HK-2 (cell line): ENCODE measurements around the gene PI16.

Experiments used
- DNase-seq: peaks from one replicate; pipeline ENCODE4 v3.0.0-alpha.2; 2018; ENCODE audit not compliant: unreplicated experiment

The PI16 gene

DNA sequence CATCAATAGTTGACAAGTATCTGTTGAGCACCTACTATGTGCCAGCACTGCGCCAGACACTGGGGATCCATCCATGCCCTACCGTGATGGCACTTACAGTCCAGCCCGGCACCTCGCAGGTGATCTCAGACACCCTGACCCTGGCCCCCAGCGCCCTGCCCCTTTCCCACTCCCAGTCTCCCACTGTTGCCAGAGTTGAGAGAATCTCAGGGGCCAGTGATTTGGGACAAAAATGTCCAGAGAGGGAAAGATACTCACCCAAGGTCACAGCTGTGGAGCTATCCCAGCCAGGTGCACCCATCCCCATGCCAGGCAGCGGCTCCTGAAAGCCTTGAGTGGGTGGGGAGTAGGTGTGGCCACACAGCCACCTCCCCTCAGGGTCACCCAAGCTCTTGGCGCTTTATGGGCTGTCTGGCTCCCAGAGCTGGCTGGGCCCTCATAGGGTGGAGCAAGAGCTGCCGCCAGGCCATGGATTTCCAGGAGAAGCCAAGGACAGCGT, 3.3 kb downstream of the PI16 start:
- DNase-seq: no peak

DNA sequence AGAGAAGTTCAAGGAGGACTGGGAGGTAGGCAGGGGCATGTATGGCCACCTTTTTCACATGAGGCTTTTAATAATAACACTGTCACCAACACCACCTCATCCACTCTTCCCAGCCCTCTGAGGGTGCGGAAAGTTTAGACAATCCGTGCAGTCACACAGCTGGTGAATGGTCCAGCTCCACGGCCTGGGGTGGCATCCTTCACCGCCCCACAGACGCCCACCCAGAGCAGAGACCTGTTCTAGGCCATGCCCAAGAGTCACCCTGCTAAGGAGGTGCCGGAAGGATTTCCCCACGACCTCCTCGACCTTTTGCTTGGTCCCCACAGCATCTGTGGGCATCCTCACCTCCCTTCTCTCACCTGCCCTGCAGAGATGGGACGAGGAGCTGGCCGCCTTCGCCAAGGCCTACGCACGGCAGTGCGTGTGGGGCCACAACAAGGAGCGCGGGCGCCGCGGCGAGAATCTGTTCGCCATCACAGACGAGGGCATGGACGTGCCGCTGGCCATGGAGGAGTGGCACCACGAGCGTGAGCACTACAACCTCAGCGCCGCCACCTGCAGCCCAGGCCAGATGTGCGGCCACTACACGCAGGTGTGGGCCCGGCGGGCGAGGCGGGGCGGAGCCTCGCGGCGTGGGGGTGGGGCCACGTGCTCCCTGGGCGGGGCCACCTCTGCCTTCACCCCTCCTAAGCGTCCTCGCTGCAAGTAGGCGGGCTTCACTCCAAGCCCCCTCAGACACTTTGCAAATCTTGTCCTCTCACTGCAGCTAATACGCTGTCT, 4.4 kb downstream of the PI16 start:
- no peak for DNase-seq

DNA sequence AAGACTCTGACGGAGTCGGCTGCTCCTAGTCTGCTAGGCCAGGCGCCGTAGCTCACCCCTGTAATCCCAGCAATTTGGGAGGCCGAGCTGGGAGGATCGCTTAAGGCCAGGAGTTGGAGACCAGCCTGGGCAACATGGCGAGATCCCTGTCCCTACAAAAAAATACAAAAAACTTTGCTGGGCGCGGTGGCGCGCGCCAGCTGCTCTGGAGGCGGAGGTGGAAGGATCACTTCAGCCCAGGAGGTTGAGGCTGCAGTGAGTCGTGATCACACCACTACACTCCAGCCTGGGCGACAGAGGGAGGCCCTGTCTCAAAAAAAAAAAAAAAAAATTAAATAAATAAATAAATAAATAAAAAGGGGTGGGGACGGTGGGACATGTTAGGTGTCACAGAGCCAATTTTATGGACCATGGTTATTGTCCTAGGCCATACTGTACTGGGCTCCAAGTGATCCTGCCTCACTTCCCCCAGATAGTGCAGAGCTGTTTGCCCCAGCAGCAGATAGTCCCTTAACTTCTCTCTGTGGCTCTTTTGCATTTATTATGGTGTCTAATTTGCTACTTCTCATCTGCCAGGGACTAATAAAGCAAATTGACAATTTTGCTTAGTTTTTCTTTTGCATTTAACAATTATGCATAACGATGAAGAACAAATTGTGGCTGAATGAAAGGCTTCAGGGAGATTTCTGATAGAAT, 5.2 kb downstream of the PI16 start:
- no peak for DNase-seq

DNA sequence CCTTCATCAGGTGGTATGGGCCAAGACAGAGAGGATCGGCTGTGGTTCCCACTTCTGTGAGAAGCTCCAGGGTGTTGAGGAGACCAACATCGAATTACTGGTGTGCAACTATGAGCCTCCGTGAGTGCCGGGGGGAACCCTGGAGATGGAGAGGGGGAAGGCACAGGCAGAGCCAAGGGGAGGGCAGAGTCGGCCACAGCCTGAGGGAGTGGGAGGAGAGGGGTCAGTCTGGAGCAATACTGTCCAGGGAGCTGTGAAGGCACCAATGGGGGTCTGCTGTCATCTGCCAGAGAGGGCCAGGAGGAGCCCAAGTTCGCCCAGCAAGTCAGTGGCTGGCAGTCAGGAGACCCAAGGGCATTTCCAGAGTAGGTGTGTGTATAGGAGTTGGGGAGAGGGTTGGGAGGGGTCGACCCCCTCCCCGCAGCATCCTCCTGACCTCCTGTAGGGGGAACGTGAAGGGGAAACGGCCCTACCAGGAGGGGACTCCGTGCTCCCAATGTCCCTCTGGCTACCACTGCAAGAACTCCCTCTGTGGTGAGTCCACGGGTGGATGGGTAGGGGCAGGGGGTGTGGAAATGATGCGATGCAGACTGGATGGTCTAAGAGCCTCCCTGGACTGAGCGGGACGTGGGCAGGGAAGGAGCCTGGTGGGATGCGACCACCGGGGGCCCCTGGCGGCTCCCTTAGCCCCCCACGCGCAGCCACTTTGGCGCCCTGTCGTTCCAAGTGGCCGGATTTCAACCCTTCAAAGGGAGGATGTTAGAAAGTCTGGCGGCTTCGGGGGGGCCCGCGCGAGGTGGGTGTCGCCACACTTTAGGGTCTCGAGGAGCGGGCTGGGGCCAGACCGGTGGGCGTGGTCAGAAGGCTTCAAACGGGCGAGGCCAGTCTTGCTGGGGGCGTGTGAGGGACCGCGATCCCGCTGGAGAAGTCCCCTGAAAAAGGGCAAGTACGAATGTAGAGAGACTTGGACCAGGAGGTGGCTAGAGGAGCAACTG, 7.2 kb downstream of the PI16 start:
- no peak for DNase-seq

DNA sequence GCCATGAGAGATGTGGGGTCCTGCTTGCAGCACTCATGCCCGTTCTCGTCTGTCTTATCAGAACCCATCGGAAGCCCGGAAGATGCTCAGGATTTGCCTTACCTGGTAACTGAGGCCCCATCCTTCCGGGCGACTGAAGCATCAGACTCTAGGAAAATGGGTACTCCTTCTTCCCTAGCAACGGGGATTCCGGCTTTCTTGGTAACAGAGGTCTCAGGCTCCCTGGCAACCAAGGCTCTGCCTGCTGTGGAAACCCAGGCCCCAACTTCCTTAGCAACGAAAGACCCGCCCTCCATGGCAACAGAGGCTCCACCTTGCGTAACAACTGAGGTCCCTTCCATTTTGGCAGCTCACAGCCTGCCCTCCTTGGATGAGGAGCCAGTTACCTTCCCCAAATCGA, 8.3 kb downstream of the PI16 start:
- no peak for DNase-seq

DNA sequence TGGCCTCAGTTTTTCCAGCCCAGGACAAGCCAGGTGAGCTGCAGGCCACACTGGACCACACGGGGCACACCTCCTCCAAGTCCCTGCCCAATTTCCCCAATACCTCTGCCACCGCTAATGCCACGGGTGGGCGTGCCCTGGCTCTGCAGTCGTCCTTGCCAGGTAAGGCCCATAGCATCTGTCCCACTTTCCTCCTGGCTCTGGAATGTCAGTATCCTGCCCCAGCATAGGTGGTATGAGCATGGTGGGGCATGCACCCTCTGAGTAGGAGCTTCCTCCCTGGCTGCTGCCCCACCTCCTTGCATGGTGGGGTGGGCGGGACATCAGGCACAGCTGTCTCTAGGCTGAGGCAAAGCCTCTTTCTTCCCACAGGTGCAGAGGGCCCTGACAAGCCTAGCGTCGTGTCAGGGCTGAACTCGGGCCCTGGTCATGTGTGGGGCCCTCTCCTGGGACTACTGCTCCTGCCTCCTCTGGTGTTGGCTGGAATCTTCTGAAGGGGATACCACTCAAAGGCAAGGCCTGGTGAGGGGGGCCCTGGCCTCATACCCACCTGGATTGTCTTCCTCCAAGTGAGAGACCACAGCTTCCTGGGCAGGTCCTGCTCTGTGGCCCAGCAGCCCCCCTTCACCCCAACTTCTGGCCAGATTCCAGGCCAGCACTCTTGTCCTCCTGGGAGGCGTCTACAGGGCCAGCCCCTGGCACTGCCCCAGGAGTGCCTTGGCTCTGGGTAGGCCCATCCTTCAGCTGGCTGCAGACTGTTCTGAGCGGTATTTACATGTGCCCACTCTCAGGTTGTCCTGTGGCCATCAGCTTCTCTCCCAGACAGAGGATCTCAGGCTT, 9.1 kb downstream of the PI16 start:
- DNase-seq: no peak

DNA sequence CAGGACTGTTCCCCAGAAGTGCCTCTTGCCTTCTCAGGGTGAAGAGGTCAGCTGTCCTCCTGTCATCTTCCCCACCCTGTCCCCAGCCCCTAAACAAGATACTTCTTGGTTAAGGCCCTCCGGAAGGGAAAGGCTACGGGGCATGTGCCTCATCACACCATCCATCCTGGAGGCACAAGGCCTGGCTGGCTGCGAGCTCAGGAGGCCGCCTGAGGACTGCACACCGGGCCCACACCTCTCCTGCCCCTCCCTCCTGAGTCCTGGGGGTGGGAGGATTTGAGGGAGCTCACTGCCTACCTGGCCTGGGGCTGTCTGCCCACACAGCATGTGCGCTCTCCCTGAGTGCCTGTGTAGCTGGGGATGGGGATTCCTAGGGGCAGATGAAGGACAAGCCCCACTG, 9.8 kb downstream of the PI16 start:
- DNase-seq: no peak

DNA sequence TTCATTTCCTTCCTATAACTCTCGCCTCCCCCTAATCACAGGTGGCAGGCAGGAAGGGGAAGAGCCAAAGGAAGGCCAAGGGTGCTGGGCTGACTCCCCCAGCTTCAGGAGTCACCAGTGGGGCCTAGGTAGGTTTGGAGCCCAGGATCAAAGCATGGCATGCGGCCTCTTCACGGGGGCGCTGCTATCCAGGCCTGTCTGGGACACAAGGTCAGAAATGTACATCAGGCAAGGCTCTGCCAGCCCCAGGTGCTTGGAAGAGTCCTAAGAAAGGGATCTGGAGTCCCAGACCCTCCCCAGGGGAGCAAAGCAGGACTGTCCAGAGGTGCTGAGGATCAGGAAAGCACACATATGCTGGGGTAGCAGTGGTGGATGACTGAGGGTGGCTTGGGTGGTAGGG, 10.4 kb downstream of the PI16 start:
- DNase-seq: no peak

DNA sequence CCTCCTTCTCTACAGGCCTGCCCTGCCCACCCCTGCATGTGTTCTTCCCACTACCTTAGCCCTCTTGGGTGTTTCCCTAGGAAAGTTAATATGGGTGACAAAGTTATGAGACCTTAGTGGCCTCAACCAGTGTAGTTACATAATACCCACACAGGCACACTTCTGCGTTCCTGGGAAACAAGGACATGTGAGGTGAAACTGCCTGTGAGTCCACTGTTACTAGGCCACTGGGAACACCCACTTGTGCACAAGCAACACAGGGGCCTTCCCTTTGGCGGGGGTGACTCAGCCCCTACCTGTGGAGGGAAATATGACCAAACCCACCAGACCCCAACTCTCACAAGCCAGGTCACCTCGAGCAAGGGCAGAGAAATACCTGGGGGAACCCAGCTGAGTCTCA, 12.8 kb downstream of the PI16 start:
- DNase-seq: no peak

DNA sequence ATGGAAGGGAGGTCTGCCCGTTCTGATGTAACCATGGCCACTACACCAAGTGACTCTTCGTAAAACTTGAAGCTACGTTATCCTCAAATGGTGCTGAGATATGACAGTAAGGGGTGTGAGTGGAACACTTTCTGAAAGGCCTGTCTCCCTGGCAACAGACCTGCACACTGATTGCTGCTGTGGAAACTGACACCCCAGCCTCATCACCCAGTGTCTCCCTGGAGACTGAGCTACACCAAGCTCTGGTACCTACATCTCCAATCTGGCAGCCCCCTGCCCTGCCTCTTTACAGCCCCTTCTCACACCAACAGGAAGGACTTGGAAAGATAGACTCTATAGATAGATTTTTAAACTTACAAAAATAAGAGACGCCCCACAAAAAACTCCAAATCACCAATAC, 13.2 kb downstream of the PI16 start:
- DNase-seq: no peak

DNA sequence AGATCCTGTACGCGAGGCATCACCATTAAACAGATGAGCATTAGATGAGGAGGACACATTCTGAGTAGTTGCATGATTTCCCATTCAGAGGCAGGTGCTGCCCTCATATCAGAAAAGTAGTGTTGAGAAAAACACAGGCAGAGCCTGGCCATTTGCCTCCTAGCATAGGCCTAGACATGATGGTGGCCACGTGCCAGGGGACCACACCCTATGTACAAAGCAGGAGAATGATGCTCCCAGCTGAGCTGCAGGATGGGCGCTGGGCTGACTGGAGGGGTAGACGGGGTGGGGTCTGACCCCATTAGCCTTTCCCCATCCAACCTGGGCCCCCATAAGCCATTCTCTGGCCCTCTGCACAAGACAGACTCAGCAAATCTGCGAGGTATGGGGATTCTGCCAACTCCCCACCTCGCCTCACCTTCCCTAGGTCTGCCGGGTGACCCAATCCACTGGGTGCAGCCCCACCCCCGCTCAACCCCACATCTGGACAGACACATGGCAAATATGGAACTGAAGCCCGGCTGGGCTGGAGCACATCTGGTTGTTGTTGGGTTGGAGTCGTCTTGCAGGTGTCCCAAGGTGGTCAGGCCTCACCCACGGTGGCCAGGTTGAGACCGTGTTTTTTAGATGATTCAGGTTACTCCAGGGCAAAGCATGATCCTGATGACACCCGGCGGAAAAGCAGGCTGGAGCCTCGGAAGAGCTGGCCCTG, 13.9 kb downstream of the PI16 start:
- no peak for DNase-seq

DNA sequence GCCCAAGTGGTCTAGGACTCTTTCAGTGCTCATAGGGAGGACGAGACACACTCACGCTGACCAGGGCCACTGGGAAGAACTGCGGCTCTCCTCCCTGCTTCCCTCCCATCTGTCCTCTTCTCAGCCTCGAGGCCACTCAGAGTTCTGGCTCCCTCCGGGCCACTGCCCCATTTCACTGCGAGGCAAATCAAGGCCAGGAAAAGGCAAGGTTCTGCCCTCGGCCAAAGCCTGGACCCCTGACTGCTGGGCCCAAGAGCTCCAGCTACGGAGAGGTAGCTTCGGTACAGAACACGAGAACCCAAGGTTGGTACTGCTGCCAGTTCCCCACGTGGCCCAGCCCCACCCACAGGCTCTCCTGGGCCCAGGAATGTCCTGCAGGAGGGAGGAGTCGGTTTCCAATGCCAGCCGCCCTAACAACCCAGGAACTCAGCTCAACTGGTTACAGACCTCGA, 14.7 kb downstream of the PI16 start:
- DNase-seq: no peak

DNA sequence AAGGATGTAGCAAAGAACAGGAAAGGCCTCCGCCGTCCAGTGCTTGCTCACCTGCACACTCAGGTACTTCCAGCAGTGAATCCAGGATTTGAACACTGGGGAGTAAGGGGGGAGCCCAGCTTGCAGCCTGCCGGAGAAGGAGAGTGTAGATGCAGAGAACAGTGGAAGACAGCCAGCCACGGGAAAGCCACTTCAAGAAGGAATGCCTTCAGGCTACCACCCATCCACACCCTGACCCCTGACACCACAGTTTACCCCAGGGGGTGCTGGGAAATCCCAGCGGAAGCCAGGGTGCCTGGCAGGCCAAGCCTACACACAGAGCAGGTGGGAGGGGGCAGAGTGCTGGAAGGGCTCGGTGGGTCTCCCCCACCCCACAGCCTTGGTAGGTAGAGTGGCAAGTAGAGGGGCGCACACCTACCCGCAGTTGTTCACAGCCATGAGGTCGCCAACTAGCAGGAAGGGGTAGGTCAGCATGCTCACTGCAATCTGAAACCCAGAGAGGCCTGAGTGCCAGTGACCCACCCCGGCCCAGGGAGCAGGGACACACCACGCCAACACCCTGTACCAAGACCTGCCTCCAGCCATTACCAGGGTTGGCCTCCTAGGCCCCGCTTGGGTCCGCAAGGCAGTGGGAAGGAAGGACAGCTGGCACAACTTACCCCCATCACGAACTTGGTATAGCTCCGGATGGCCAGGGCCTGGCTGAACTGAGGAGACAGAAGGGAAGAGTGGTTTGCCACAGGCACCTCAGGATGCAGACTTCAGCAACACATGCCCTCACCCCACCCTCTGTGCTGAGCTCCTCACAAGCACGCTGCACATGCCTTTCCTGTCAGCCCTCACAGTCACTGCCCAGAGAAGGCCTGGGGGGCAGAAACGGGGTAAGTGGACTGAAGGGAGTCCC, 15.7 kb downstream of the PI16 start:
- no peak for DNase-seq

DNA sequence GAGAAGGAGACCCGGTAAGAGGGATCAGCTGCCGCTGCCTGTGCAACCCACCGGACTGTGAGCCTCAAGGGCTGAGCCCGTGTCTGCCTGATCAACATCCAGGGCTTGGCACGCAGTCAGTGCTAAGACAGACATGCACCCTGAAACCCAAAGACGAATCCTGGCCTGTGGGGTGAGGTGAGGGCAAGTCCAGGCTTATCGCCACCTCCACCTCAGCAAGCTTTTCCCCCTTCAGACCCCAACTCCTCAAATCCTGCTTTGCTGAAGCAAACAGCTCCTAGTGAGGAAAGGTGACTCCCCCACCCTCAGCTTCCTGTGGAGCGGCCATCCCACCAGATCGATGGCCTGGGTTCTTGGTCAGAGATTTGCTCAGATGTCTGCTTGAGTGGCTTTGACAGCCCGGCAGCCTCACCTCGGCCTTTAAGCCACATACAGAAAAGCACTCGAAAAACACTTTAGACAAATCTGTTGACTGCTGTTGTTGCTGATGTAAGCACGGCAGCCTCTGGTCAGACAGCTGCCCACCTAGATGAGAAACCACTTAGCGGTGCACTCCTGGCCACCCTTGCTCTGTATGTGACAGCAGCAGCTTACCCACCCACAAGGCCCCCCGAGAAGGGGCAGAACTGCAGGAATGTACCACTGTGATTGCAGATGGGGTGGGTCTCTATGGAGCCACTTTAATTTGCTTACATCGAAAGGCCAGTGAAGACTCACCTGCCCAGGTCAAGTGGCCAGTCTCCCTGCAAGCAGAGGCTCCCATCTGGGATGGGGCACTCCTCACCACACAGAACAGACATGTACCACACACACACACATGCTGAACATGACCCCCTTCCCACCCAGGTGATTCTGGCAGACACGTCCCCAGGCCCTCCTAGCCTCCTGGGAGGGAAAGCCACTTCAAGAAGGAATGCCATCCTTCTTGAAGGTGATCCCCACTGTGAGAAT, 16.6 kb downstream of the PI16 start:
- DNase-seq: no peak

DNA sequence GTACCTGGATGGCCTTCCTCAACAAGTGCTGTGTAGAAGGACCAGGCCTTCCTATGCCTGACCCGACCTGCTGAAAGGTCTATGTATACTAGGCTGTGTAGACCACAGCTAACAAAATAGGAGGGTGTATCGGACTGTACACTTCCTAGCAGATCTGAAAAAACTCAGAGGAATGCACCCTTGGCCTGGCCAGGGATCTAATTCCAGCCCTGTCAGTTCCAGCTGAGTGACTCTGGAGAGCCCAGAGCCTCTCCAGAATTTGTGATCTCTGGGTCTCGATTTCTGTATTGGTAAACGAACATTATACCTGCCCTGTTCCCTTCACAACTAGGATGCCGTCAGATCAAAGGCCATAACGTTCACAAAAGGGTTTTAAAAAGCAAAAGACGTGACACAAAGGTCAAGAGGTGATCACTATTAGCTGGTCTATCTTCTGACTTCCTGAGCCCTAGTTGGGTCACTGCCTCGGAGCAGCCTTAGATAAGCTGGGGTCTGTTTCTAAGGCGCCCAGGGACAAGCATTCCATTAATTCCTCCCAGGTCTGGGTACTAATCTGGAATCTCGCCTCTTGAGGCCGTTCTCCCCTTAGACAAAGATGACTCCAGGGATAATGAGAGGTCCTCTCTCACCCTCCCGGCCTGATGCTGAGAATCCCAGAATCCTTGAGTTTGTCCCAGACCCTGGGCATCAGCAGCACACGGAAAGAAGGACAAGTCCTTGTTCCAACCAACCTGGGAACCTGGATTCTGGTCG, 17.6 kb downstream of the PI16 start:
- DNase-seq: no peak

DNA sequence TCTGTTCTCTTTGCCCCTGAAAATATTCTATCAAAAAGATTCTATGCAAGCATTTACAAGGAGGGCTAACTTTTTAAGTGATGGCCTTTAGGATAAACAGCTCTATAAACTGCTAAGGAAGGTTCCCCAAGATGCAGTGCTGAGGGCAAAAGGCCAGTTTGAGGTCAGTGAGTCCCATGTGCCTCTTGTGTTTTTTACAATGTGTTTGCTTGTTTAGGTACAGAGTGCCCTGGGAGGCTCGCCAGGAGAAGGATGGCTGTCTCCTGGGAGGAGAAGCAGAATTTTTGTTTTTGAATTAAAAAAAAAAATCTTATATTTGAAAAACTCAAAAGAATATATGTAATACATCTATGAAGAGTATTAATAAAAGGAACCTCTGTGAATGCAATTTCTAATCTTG, 18.7 kb downstream of the PI16 start:
- DNase-seq: no peak

DNA sequence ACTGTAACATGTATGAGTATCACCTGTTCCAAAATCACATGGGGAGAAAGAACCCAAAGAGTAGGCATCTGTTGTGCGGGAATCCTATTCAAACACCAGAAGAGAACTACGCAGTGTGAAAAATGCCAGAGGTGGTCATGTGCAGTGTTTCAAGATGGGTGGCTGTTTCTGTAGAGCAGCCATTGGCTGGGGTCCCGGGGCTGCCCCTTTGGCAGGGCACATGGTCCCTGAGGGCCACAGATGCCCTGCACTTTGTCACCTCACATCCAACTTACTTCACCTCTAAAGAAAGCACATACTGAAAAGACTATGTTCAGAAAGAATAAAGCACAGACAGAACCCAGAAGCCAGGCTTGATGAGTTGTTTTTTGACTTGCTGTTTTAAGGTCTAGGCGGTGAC, 19.1 kb downstream of the PI16 start:
- DNase-seq: no peak
